ENCODE results near the gene CASZ1. TPM values are rescaled to one million over a fixed set of nuclear protein-coding genes. Genes with fewer than 3 reads are reported as not detected.

The CASZ1 gene
- total and polyA plus RNA-seq, 9 of the 15 experiments (the other 6 are each of a cell fraction or from before 2014, with no cell fraction given) = 0.01 to 4.0 (median 0.76) TPM; not detected in 1

GRCh38 chr1:10838541-10838940, 42.1 kb upstream of the CASZ1 start (continued):
- TF ChIP-seq ZNF280A (IDR thresholded peaks at IDR 0.05; ENCODE audit: low read depth, partially characterized antibody) (no peak), MYBL2 (IDR thresholded peaks at IDR 0.05; ENCODE audit: low read depth) (no peak), MYBL2 (CRISPR knock-in tag; IDR thresholded peaks at IDR 0.05; ENCODE audit: borderline replicate concordance) (no peak), PHB (CRISPR knock-in tag; IDR thresholded peaks at IDR 0.05) (no peak), BRF2 (IDR thresholded peaks at IDR 0.05; ENCODE audit: borderline replicate concordance, insufficient read depth, insufficient read length) (no peak), MNT (conservative IDR thresholded peaks at IDR 0.05) (no peak), PATZ1 (CRISPR knock-in tag; IDR thresholded peaks at IDR 0.05; ENCODE audit: borderline replicate concordance) (no peak), E2F8 (IDR thresholded peaks at IDR 0.05; ENCODE audit: low read depth, partially characterized antibody) (no peak)
